ENCODE data around the gene NT5C1B. TPM values are rescaled to one million over a fixed set of nuclear protein-coding genes. Genes with fewer than 3 reads are reported as not detected.

NT5C1B gene
- total RNA-seq, 2 experiments from 2014 or later, result not detected

GRCh38 chr2:18611604-18612003 is 22.2 kb upstream of the NT5C1B start:
- no peak for DNase-seq
- Mint-ChIP-seq H3K27me3 (no peaks in the 10 kb centered on the region), H3K9me3 (peaks cover 5% of the 10 kb centered on the region), H3K4me1 (no peaks in the 10 kb centered on the region), H3K4me3 (no peak overlapping the region), H3K27ac (no peak overlapping the region), H3K36me3 (ENCODE audit: low read depth) (no peaks in the 10 kb centered on the region)
- ChIA-PET POLR2A (no interaction called here), CTCF (no interaction called here)

GRCh38 chr2:18611184-18611583 is 21.8 kb upstream of the NT5C1B start:
- H3K9me3 Mint-ChIP-seq, result peaks cover 5% of the 10 kb centered on the region

GRCh38 chr2:18610651-18611050 is 21.3 kb upstream of the NT5C1B start:
- ChIA-PET CTCF (no interaction called here), POLR2A (no interaction called here)
- H3K4me1 Mint-ChIP-seq, result no peaks in the 10 kb centered on the region
- H3K36me3 Mint-ChIP-seq (ENCODE audit: low read depth), result no peaks in the 10 kb centered on the region
- no peak overlapping the region for H3K4me3 Mint-ChIP-seq
- no peaks in the 10 kb centered on the region for H3K27me3 Mint-ChIP-seq
- H3K9me3 Mint-ChIP-seq, result peaks cover 4% of the 10 kb centered on the region
- no peak overlapping the region for H3K27ac Mint-ChIP-seq
- DNase-seq, result no peak

More at GRCh38 chr2:18611184-18611583, 21.8 kb upstream of the NT5C1B start:
- no peak for DNase-seq
- H3K4me3 Mint-ChIP-seq, result no peak overlapping the region
- ChIA-PET POLR2A (no interaction called here), CTCF (no interaction called here)
- H3K27me3 Mint-ChIP-seq, result no peaks in the 10 kb centered on the region
- no peak overlapping the region for H3K27ac Mint-ChIP-seq
- H3K4me1 Mint-ChIP-seq, result no peaks in the 10 kb centered on the region
- H3K36me3 Mint-ChIP-seq (ENCODE audit: low read depth), result no peaks in the 10 kb centered on the region

GRCh38 chr2:18610090-18610489 is 20.7 kb upstream of the NT5C1B start:
- H3K27ac Mint-ChIP-seq, result no peak overlapping the region
- ChIA-PET POLR2A (no interaction called here), CTCF (no interaction called here)
- no peak for DNase-seq
- H3K36me3 Mint-ChIP-seq (ENCODE audit: low read depth), result no peaks in the 10 kb centered on the region
- no peaks in the 10 kb centered on the region for H3K9me3 Mint-ChIP-seq
- no peaks in the 10 kb centered on the region for H3K4me1 Mint-ChIP-seq
- no peaks in the 10 kb centered on the region for H3K27me3 Mint-ChIP-seq
- no peak overlapping the region for H3K4me3 Mint-ChIP-seq

- no peaks in the 10 kb centered on the region for H3K27me3 Mint-ChIP-seq
- DNase-seq, result no peak
- H3K9me3 Mint-ChIP-seq, result no peaks in the 10 kb centered on the region
- POLR2A ChIA-PET, result interaction anchor here (1.0 kb wide), 1 partner anchor 9 kb away, joined by 3 read pairs; no protein-coding TSS in a partner anchor
- no peak overlapping the region for H3K4me3 Mint-ChIP-seq
- no peaks in the 10 kb centered on the region for H3K36me3 Mint-ChIP-seq (ENCODE audit: low read depth)
- CTCF ChIA-PET, result no interaction called here
- H3K27ac Mint-ChIP-seq, result no peak overlapping the region
- no peaks in the 10 kb centered on the region for H3K4me1 Mint-ChIP-seq
Observed at GRCh38 chr2:18605115-18605514, 15.7 kb upstream of the NT5C1B start.

- ChIA-PET CTCF (no interaction called here), POLR2A (no interaction called here)
- no peaks in the 10 kb centered on the region for H3K4me1 Mint-ChIP-seq
- no peaks in the 10 kb centered on the region for H3K27me3 Mint-ChIP-seq
- no peak overlapping the region for H3K27ac Mint-ChIP-seq
- H3K36me3 Mint-ChIP-seq (ENCODE audit: low read depth), result no peaks in the 10 kb centered on the region
- no peak overlapping the region for H3K4me3 Mint-ChIP-seq
- H3K9me3 Mint-ChIP-seq, result no peaks in the 10 kb centered on the region
- DNase-seq, result no peak
Observed at GRCh38 chr2:18604531-18604885, 15.1 kb upstream of the NT5C1B start.

GRCh38 chr2:18603854-18604530 is 14.6 kb upstream of the NT5C1B start:
- no peaks in the 10 kb centered on the region for H3K36me3 Mint-ChIP-seq (ENCODE audit: low read depth)
- POLR2A ChIA-PET, result no interaction called here
- no peaks in the 10 kb centered on the region for H3K4me1 Mint-ChIP-seq
- no peak for DNase-seq
- no peaks in the 10 kb centered on the region for H3K27me3 Mint-ChIP-seq
- CTCF ChIA-PET, result no interaction called here
- H3K9me3 Mint-ChIP-seq, result no peaks in the 10 kb centered on the region
- H3K27ac Mint-ChIP-seq, result no peak overlapping the region
- no peak overlapping the region for H3K4me3 Mint-ChIP-seq

GRCh38 chr2:18602298-18602697 is 12.9 kb upstream of the NT5C1B start:
- no peak for DNase-seq
- POLR2A ChIA-PET, result no interaction called here
- H3K4me1 Mint-ChIP-seq, result no peaks in the 10 kb centered on the region
- H3K4me3 Mint-ChIP-seq, result no peak overlapping the region
- H3K27me3 Mint-ChIP-seq, result no peaks in the 10 kb centered on the region
- no peaks in the 10 kb centered on the region for H3K36me3 Mint-ChIP-seq (ENCODE audit: low read depth)
- no peaks in the 10 kb centered on the region for H3K9me3 Mint-ChIP-seq
- H3K27ac Mint-ChIP-seq, result no peak overlapping the region
- CTCF ChIA-PET, result no interaction called here

- ChIA-PET POLR2A (no interaction called here), CTCF (no interaction called here)
- H3K4me3 Mint-ChIP-seq, result no peak overlapping the region
- no peaks in the 10 kb centered on the region for H3K36me3 Mint-ChIP-seq (ENCODE audit: low read depth)
- DNase-seq, result no peak
- H3K4me1 Mint-ChIP-seq, result no peaks in the 10 kb centered on the region
- no peaks in the 10 kb centered on the region for H3K9me3 Mint-ChIP-seq
- H3K27ac Mint-ChIP-seq, result no peak overlapping the region
- no peaks in the 10 kb centered on the region for H3K27me3 Mint-ChIP-seq
Observed at GRCh38 chr2:18600255-18600613, 10.9 kb upstream of the NT5C1B start.

- H3K27ac Mint-ChIP-seq, result no peak overlapping the region
- POLR2A ChIA-PET, result no interaction called here
- H3K9me3 Mint-ChIP-seq, result no peaks in the 10 kb centered on the region
- no peaks in the 10 kb centered on the region for H3K4me1 Mint-ChIP-seq
- H3K27me3 Mint-ChIP-seq, result no peaks in the 10 kb centered on the region
- CTCF ChIA-PET, result no interaction called here
- no peaks in the 10 kb centered on the region for H3K36me3 Mint-ChIP-seq (ENCODE audit: low read depth)
- no peak for DNase-seq
- no peak overlapping the region for H3K4me3 Mint-ChIP-seq
Observed at GRCh38 chr2:18599509-18600254, 10.3 kb upstream of the NT5C1B start.

- Mint-ChIP-seq H3K36me3 (ENCODE audit: low read depth) (no peaks in the 10 kb centered on the region), H3K9me3 (no peaks in the 10 kb centered on the region), H3K4me1 (no peaks in the 10 kb centered on the region), H3K27ac (no peak overlapping the region), H3K4me3 (no peak overlapping the region), H3K27me3 (no peaks in the 10 kb centered on the region)
- no peak for DNase-seq
- ChIA-PET POLR2A (no interaction called here), CTCF (no interaction called here)
Observed at GRCh38 chr2:18598848-18599484, 9.6 kb upstream of the NT5C1B start.

- no peaks in the 10 kb centered on the region for H3K36me3 Mint-ChIP-seq (ENCODE audit: low read depth)
- ChIA-PET POLR2A (no interaction called here), CTCF (no interaction called here)
- H3K27ac Mint-ChIP-seq, result no peak overlapping the region
- no peak overlapping the region for H3K4me3 Mint-ChIP-seq
- DNase-seq, result no peak
- no peaks in the 10 kb centered on the region for H3K27me3 Mint-ChIP-seq
- no peaks in the 10 kb centered on the region for H3K9me3 Mint-ChIP-seq
- no peaks in the 10 kb centered on the region for H3K4me1 Mint-ChIP-seq
Observed at GRCh38 chr2:18597618-18598017, 8.2 kb upstream of the NT5C1B start.

- CTCF ChIA-PET, result no interaction called here
- Mint-ChIP-seq H3K36me3 (ENCODE audit: low read depth) (no peaks in the 10 kb centered on the region), H3K4me3 (no peak overlapping the region), H3K27ac (no peak overlapping the region), H3K9me3 (no peaks in the 10 kb centered on the region), H3K4me1 (no peaks in the 10 kb centered on the region), H3K27me3 (no peaks in the 10 kb centered on the region)
- POLR2A ChIA-PET, result no interaction called here
- DNase-seq, result no peak
Observed at GRCh38 chr2:18596993-18597392, 7.6 kb upstream of the NT5C1B start.

- Mint-ChIP-seq H3K36me3 (ENCODE audit: low read depth) (no peaks in the 10 kb centered on the region), H3K27me3 (no peaks in the 10 kb centered on the region), H3K4me3 (no peak overlapping the region), H3K9me3 (peaks cover 2% of the 10 kb centered on the region), H3K4me1 (no peaks in the 10 kb centered on the region), H3K27ac (no peak overlapping the region)
- no peak for DNase-seq
- CTCF ChIA-PET, result no interaction called here
- POLR2A ChIA-PET, result no interaction called here
Observed at GRCh38 chr2:18593496-18593895, 4.1 kb upstream of the NT5C1B start.

Data from activated CD4-positive, alpha-beta memory T cell treated with anti-CD3 and anti-CD28 coated beads, Interleukin-2, amount 10 ng/mL, durations not matched to agents 7 days and 5 days (primary cell).